PC-3 (cell line): Measurements from ENCODE around the gene CCSER1. TPM values are rescaled to one million over a fixed set of nuclear protein-coding genes. Genes with fewer than 3 reads are reported as not detected.

ENCODE experiments used
- ATAC-seq: fragments of 200-7000 bp; cut with Tn5 transposase; 2 replicates; pipeline ENCODE4 v1.9.1; 2020; ENCODE audit warnings: mild to moderate bottlenecking, moderate library complexity
- BruUV-seq: library from RNA; stranded (reverse); fragments of 400-500 nt; replicated peaks from 2 replicates; lab custom pipeline; 2021; lab: Mats Ljungman, UMichigan
- CTCF ChIA-PET: fragments of 300-600 bp; sonication (Branson Sonifier 250); formaldehyde crosslinking; loops from one replicate; lab custom pipeline; 2022; ENCODE audit warnings: antibody characterized with exemption; lab: Charles Lee
- POLR2A ChIA-PET: fragments of 300-600 bp; sonication (Branson Sonifier 250); formaldehyde crosslinking; loops from one replicate; lab custom pipeline; 2022; ENCODE audit warnings: antibody characterized with exemption; ENCODE audit not compliant: unreplicated experiment; lab: Charles Lee
- DNase-seq: peaks from one replicate; pipeline ENCODE4 v3.0.0-alpha.2; 2015
- H2AFZ ChIP-seq: fragments of 300-600 bp; sonication (generic); 2 replicates; pipeline ENCODE4 v1.6.0; 2016; ENCODE audit warnings: antibody characterized with exemption, low read length
- H3F3A ChIP-seq: fragments of 300-600 bp; sonication (generic); one replicate; pipeline ENCODE4 v1.6.0; 2017; ENCODE audit warnings: antibody characterized with exemption, low read length, control low read depth, mild to moderate bottlenecking; ENCODE audit not compliant: unreplicated experiment
- H3K27ac ChIP-seq: fragments of 300-600 bp; sonication (generic); 2 replicates; pipeline ENCODE4 v1.5.1; 2016; ENCODE audit warnings: mild to moderate bottlenecking, low read length
- H3K27me3 ChIP-seq: fragments of 300-600 bp; sonication (generic); 2 replicates; pipeline ENCODE4 v1.6.1; 2016; ENCODE audit warnings: low read length, mixed read lengths
- H3K36me3 ChIP-seq: fragments of 300-600 bp; sonication (generic); 2 replicates; pipeline ENCODE4 v1.6.1; 2016; ENCODE audit warnings: low read depth, mixed run types, low read length, mixed read lengths
- H3K4me1 ChIP-seq: fragments of 300-600 bp; sonication (generic); 2 replicates; pipeline ENCODE4 v1.5.1; 2016; ENCODE audit warnings: low read length; ENCODE audit not compliant: insufficient read depth
- H3K4me2 ChIP-seq: fragments of 300-600 bp; sonication (generic); 2 replicates; pipeline ENCODE4 v1.6.0; 2016; ENCODE audit warnings: low read length
- H3K4me3 ChIP-seq: fragments of 300-600 bp; sonication (generic); 2 replicates; pipeline ENCODE4 v1.5.1; 2016; ENCODE audit warnings: mild to moderate bottlenecking, low read length, mixed read lengths
- H3K79me2 ChIP-seq: fragments of 300-600 bp; sonication (generic); 2 replicates; pipeline ENCODE4 v1.6.1; 2017; ENCODE audit warnings: low read length, mixed read lengths
- H3K9ac ChIP-seq: fragments of 300-600 bp; sonication (generic); 2 replicates; pipeline ENCODE4 v1.6.0; 2016; ENCODE audit warnings: mild to moderate bottlenecking, low read length
- H3K9me2 ChIP-seq: fragments of 300-600 bp; sonication (generic); replicated peaks from 2 replicates; pipeline ENCODE4 v1.6.1; 2016; ENCODE audit warnings: mixed run types, low read length, mixed read lengths
- H3K9me3 ChIP-seq: fragments of 300-600 bp; sonication (generic); 2 replicates; pipeline ENCODE4 v1.6.1; 2016; ENCODE audit warnings: low read length, mixed read lengths
- H4K20me1 ChIP-seq: fragments of 300-600 bp; sonication (generic); 2 replicates; pipeline ENCODE4 v1.6.1; 2016; ENCODE audit warnings: low read length, mixed read lengths
- CTCF ChIP-seq: fragments of 300-600 bp; sonication (generic); conservative IDR thresholded peaks from 2 replicates; pipeline ENCODE4 v1.5.1; 2017; ENCODE audit warnings: antibody characterized with exemption, low read depth, mild to moderate bottlenecking, low read length
- EZH2 ChIP-seq: fragments of 300-600 bp; sonication (generic); IDR thresholded peaks from one replicate; pipeline ENCODE4 v1.6.1; 2017; ENCODE audit warnings: antibody characterized with exemption, mild to moderate bottlenecking, low read length; ENCODE audit not compliant: unreplicated experiment
- EZH2phosphoT487 ChIP-seq: fragments of 300-600 bp; sonication (generic); IDR thresholded peaks from 2 replicates; pipeline ENCODE4 v1.6.1; 2018; ENCODE audit warnings: mild to moderate bottlenecking, antibody characterized with exemption, low read length, borderline replicate concordance
- intact Hi-C: fragments of 100-400 bp; cut with micrococcal nuclease; formaldehyde crosslinking; loops from 2 replicates; pipeline ENCODE4 v1.9.0; 2023
- total RNA-seq: library from RNA; depleted of rRNA; stranded (reverse); fragments of >200 nt; gene quantifications from 2 replicates; pipeline ENCODE4 v1.2.3, GENCODE V29; 2014

Gene CCSER1
- total RNA-seq, 1 experiment from 2014 or later, result 6.0 TPM

GRCh38 chr4:90274175-90274574, 147.0 kb downstream of the CCSER1 start:
- no peak for ATAC-seq

DNA sequence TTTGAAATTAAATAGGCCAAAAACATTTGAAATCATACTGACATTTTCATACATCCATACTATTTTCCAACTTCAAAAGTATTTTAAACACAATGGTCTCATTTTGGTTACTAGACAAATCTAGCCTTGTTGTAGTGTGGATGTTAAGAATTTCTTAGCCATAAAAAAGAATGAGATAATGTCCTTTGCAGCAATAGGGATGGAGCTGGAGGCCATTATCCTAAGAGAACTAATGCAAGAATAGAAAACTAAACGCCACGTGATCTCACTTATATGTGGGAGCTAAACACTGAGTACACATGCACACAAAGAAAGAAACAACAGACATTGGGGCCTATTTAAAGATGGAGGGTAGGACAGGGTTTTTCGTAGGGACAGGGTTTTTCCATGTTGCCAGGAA, 153.8 kb downstream of the CCSER1 start:
- DNase-seq (no peak), ATAC-seq (no peak)
- no peak overlapping the region for H3K9ac ChIP-seq
- H3K4me3 ChIP-seq, result no peak overlapping the region
- H3F3A ChIP-seq, result no peaks in the 10 kb centered on the region
- CTCF ChIA-PET, result no interaction called here
- intact Hi-C loops, result no loop called here
- POLR2A ChIA-PET, result no interaction called here
- H3K79me2 ChIP-seq, result no peaks in the 10 kb centered on the region
- H3K27me3 ChIP-seq, result no peaks in the 10 kb centered on the region
- no peak overlapping the region for H3K27ac ChIP-seq
- H3K9me3 ChIP-seq, result no peaks in the 10 kb centered on the region
- H3K4me1 ChIP-seq, result no peaks in the 10 kb centered on the region
- TF ChIP-seq EZH2phosphoT487 (no peak), CTCF (no peak), EZH2 (no peak)
- no peaks in the 10 kb centered on the region for H4K20me1 ChIP-seq
- BruUV-seq, result no TSS peak
- H3K9me2 ChIP-seq, result no peaks in the 10 kb centered on the region
- no peak overlapping the region for H3K4me2 ChIP-seq
- H2AFZ ChIP-seq, result no peak overlapping the region
- no peaks in the 10 kb centered on the region for H3K36me3 ChIP-seq

More at GRCh38 chr4:90274175-90274574, 147.0 kb downstream of the CCSER1 start:
- Histone ChIP-seq H3F3A (no peaks in the 10 kb centered on the region), H3K9ac (no peak overlapping the region), H3K4me1 (no peaks in the 10 kb centered on the region), H2AFZ (no peak overlapping the region), H4K20me1 (no peaks in the 10 kb centered on the region), H3K9me3 (0 out of 2 replicates have a peak, but pooled peaks cover 5% of the 10 kb centered on the region), H3K4me3 (no peak overlapping the region), H3K36me3 (no peaks in the 10 kb centered on the region), H3K27me3 (no peaks in the 10 kb centered on the region), H3K79me2 (no peaks in the 10 kb centered on the region), H3K9me2 (no peaks in the 10 kb centered on the region), H3K27ac (no peak overlapping the region), H3K4me2 (no peak overlapping the region)
- no peak for DNase-seq
- no TSS peak for BruUV-seq
- TF ChIP-seq EZH2phosphoT487 (no peak), CTCF (no peak), EZH2 (no peak)
- CTCF ChIA-PET, result no interaction called here
- intact Hi-C loops, result no loop called here
- POLR2A ChIA-PET, result no interaction called here

DNA sequence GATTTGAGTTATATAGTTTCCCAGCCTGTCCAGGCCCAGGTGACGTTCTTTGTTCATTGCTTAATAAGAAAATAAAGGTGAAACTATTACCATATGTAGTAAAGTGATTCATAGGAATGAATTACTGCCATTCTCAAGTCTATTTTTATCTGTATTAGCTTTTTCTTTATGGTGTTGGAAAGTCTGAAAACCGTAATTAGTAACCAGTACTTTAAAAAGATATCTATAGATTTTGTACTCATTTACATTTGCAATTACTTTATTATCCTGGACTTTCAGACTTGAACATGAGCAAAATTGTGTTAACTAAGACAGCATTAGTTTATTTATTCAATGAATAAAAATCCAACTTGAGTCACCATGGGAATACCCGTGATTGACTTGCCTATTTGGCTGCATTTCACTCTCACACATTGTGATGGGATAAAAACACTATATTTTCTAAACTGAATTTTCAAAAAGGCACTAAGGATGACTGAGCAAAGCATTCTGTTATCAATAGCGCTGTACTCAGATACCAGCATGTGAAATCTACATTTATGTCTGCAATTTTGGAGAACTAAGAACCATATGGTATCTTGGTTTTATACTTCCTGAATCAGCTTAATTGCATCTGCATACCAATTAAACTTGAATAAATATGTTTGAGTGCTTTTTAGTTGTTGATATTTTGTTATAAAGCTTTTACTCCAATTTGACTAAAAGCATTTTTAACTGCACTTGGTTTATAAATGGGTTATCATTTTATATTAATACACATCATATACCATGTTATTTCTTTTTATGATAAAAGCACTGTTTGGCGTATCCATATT, 154.6 kb downstream of the CCSER1 start:
- H3F3A ChIP-seq, result no peaks in the 10 kb centered on the region
- H4K20me1 ChIP-seq, result no peaks in the 10 kb centered on the region
- no peak for ATAC-seq
- CTCF ChIA-PET, result no interaction called here
- no peaks in the 10 kb centered on the region for H3K27me3 ChIP-seq
- intact Hi-C loops, result no loop called here
- POLR2A ChIA-PET, result no interaction called here
- H3K9me3 ChIP-seq, result no peaks in the 10 kb centered on the region
- H3K27ac ChIP-seq, result no peak overlapping the region
- DNase-seq, result no peak
- H3K4me1 ChIP-seq, result no peaks in the 10 kb centered on the region
- BruUV-seq, result no TSS peak
- no peaks in the 10 kb centered on the region for H3K36me3 ChIP-seq
- H3K79me2 ChIP-seq, result no peaks in the 10 kb centered on the region
- no peak overlapping the region for H3K4me2 ChIP-seq
- H3K4me3 ChIP-seq, result no peak overlapping the region
- no peak for TF ChIP-seq EZH2phosphoT487
- no peak for TF ChIP-seq CTCF
- TF ChIP-seq EZH2, result no peak
- H2AFZ ChIP-seq, result no peak overlapping the region
- no peak overlapping the region for H3K9ac ChIP-seq
- no peaks in the 10 kb centered on the region for H3K9me2 ChIP-seq
